IPS-NIHi11 (cell line): ENCODE results near the gene ADAP1.

Experiments
- DNase-seq: peaks from one replicate; pipeline ENCODE4 v3.0.0; 2012; ENCODE audit warnings: mixed read lengths, low spot score

Gene ADAP1

DNA sequence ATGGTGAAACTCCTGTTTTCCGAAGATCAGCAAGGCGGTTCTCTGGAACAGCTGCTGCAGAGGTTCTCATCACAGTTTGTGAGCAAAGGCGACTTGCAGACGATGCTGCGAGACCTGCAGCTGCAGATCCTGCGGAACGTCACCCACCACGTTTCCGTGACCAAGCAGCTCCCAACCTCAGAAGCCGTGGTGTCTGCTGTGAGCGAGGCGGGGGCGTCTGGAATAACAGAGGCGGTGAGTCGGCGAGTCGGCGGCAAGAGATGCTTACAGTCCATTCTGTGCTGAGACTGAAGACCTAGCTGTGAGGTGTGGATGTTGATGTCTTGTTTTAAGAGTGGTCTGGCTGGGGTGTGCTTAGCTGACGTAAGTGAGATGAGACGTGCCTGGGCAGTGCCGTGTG is 94.3 kb downstream of the ADAP1 start:
- no peak for DNase-seq

DNA sequence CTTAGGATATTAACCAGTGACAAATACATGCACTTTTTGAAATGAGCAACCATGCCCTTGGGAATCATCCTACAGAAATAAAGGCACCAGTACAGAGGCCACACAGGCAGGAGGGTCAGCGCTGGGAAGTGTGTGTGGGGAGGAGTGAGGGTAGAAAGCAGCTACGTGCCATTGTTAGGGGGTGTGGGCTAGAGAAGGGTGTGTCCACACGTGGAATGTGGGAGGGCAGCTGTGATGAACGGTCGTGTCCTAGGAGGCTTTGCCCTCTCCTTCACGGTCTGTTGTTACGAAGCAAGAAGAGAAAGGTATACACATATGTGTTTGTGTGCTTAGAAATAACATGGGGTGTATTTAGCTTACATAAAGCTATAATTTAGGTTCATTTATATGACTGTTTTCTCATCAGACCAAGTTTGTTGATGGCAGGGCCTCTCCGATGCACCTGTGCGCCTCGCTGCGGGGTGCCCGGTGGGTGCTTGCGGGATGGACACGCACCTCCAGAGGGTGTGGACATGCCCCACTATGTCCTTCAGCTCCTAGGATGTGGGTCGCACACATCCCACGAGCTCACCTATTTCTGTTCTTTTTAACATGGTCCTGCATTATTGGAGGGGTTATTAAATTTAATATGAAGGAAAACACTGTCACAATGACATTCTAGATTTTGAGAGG is 95.0 kb downstream of the ADAP1 start:
- DNase-seq: no peak

DNA sequence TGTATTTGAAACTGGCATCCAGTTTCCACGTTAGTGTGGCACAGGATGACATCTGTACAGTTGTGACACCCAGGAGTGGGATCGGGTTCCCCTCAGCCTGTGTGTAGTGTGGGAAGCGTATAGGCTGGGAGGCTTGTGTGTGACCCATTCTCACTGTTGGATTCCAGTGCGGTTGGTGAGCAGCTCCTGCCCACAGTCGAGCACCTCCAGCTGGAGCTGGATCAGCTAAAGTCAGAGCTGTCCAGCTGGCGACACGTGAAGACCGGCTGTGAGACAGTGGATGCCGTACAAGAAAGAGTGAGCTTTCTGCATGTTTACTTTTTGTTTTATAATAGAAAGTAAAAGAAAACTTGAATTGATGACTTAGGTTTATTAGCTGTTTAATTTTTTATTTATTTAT is 96.8 kb downstream of the ADAP1 start:
- DNase-seq: no peak

DNA sequence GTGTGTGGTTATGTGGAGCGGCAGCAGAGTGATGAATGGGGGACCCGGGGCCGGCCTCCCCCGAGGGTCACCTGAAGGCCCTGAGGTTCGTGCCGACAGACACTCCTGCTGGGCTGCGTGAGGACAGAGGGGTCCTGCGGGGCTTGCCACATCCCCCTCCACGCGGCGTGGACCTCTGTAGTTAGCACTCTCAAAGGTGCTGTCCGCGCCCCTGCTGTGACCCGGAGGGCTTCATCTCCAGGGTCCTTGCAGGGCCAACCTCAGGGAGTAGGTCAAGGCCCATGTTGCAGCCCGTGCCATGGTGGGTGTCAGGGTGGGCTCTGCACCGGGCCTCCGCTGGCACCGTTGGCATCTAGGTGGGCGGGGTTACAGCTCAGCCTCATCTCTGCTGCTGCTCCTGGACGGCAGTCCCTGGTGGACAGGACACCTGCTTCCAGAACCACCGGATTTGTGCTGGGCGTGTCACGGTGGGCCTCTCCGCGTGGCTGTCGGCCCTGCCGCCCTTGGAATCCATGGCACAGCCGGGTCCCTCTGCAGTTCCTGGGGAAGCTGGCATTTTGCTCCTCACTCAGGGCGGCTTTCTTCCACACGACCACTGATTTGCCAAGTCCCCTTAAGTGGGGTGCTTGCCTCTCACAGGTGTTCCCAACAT is 97.9 kb downstream of the ADAP1 start:
- DNase-seq: no peak

GRCh38 chr7:855686-856369 is 98.7 kb downstream of the ADAP1 start:
- DNase-seq: no peak

- DNase-seq: no peak
These were observed 100.2 kb downstream of the ADAP1 start for GRCh38 chr7:854118-854775.

DNA sequence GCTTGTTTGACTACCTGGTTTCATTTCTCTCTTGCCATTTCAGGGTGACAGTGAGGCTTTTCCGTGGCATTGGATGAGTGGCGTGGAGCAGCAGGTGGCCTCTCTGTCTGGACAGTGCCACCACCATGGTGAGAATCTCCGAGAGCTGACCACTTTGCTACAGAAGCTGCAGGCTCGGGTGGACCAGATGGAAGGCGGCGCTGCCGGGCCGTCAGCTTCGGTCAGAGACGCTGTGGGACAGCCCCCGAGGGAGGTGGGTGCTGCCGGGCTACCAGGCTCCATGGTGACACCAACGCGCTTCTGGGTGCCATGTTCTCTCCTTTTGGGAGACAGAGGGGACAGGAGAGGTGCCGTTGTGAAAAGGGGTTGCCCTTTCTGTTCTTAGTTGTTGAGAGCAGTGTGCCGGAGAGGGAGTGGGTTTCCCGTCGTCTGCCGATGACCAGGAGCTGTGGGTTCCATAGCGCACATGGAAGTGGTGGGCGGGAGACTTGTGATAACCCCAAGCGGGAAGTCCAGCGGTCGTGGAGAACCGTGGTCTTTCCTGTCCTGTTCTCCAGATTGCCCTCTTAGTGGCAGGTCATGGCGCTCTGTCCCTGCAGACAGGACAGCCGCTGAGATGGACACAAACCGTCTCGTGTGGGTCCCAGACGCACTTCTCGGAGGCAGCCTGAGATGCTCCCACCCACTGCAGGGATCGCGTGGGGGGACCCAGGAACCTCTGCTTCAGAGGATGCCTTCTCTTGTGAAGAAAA is 100.9 kb downstream of the ADAP1 start:
- no peak for DNase-seq

- DNase-seq: no peak
These were observed 103.3 kb downstream of the ADAP1 start for GRCh38 chr7:851204-851603.

DNA sequence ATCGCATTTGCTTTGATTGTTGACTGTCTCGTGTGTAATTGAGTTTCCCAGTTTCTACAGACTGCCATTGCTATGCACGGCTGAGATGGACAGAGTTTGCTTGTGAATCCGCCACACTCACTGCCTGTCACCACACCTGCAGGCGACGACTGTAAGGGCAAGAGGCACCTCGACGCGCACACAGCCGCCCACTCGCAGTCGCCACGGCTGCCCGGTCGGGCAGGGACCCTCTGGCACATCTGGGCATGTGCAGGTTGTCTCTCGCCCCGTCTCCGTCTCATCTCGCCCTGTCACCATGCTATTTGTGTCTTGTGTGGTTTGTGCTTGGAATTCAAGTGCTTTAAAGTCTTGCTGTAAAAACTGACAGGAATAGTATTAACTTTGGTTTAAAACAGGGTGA is 104.7 kb downstream of the ADAP1 start:
- DNase-seq: no peak

- no peak for DNase-seq
These were observed 105.3 kb downstream of the ADAP1 start for GRCh38 chr7:849145-849544.
